Bronchial epithelial cell (primary cell): ENCODE data around the gene SPARC. TPM values are rescaled to one million over a fixed set of nuclear protein-coding genes. Genes with fewer than 3 reads are reported as not detected.
A peak's percentile ranks its signal among the peaks of the same experiment; 100 is the strongest.

Experiments used
- DNase-seq: peaks from one replicate; pipeline ENCODE4 v3.0.0-alpha.2; 2010; ENCODE audit warnings: low read depth
- FAIRE-seq: peaks from 2 replicates; lab custom pipeline; 2011; peaks lifted over from hg19 to GRCh38; lab: Jason Lieb, UNC
- H3K27me3 ChIP-seq: 2 replicates; pipeline ENCODE4 v1.5.1; 2011; ENCODE audit warnings: low read length; ENCODE audit not compliant: control insufficient read depth, insufficient read depth
- H3K36me3 ChIP-seq: 2 replicates; pipeline ENCODE4 v1.5.1; 2011; ENCODE audit warnings: low read length; ENCODE audit not compliant: control insufficient read depth, insufficient read depth
- H3K4me3 ChIP-seq: 2 replicates; pipeline ENCODE4 v1.5.1; 2011; ENCODE audit warnings: mild to moderate bottlenecking, low read depth, low read length, control low read depth
- CTCF ChIP-seq: IDR thresholded peaks from 2 replicates; pipeline ENCODE4 v1.5.1; 2011; ENCODE audit warnings: mild to moderate bottlenecking, moderate library complexity, low read length, control low read depth, inconsistent platforms; ENCODE audit not compliant: insufficient read depth, severe bottlenecking
- total RNA-seq: library from RNA; depleted of rRNA; stranded (reverse); fragments of >200 nt; gene quantifications from 2 replicates; pipeline ENCODE4 v1.2.1, GENCODE V29; 2014

The SPARC gene
- total RNA-seq, 1 donor from 2014 or later: 22.6 TPM

DNA sequence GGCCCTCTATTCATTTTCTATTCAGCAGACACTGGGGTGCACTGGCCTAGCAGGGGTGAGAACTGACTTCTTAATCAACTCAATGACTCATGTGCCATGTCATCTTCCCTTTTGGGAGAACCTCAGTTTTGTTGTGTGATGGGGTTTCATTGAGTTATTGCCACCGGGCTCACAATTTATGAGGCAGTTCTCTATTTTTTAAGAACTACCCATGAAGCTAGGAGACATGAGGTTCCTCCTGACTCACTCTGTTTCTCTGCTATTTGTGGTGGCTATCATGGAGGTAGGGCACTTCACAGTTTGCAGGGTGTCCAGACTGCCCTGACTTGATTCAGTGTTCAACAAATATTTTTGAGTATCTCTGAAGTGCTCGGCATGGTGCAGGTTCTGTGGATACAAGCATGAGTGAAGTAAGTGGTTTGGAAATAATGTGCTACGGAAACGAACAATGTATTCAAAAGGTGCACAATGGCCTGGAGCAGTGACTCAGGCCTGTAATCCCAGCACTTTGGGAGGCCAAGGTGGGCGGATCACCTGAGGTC lies 39.3 kb downstream of the SPARC start:
- no peaks in the 10 kb centered on the region for H3K36me3 ChIP-seq
- peak; percentile 83 for DNase-seq
- TF ChIP-seq CTCF: no peak
- H3K27me3 ChIP-seq: no peaks in the 10 kb centered on the region
- H3K4me3 ChIP-seq: no peak overlapping the region
- FAIRE-seq: no peak

DNA sequence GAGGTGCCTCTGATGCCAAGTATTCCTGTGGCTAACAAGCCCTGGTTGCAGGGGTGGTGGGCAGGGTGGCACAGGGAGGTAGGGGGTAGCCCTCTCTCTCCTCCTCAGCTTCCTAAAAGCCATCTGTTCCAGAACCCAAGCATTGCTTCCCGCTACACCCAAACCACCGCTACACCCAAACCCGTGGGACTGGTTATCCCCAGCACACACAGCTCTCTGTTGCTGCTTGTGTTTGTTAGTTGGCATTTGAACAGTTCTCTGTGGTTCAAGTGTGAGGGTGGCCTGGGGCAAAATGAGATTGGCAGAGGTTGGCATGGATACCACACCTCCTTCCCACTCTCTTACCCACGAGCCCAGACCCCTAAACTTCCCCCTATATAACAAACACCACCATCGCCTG lies 40.4 kb downstream of the SPARC start:
- H3K4me3 ChIP-seq: no peak overlapping the region
- no peaks in the 10 kb centered on the region for H3K27me3 ChIP-seq
- no peaks in the 10 kb centered on the region for H3K36me3 ChIP-seq
- no peak for TF ChIP-seq CTCF
- FAIRE-seq: peak; percentile 60
- DNase-seq: peak; percentile 53

GRCh38 chr5:151643388-151643787 lies 43.3 kb downstream of the SPARC start:
- no peak overlapping the region for H3K4me3 ChIP-seq
- DNase-seq (no peak), FAIRE-seq (no peak)
- no peak for TF ChIP-seq CTCF
- H3K27me3 ChIP-seq: no peaks in the 10 kb centered on the region
- no peaks in the 10 kb centered on the region for H3K36me3 ChIP-seq

GRCh38 chr5:151642472-151643140 lies 44.1 kb downstream of the SPARC start:
- no peaks in the 10 kb centered on the region for H3K27me3 ChIP-seq
- FAIRE-seq (no peak), DNase-seq (no peak)
- TF ChIP-seq CTCF: no peak
- H3K36me3 ChIP-seq: no peaks in the 10 kb centered on the region
- H3K4me3 ChIP-seq: no peak overlapping the region

- TF ChIP-seq CTCF: no peak
- no peaks in the 10 kb centered on the region for H3K36me3 ChIP-seq
- no peak overlapping the region for H3K4me3 ChIP-seq
- FAIRE-seq (no peak), DNase-seq (no peak)
- H3K27me3 ChIP-seq: no peaks in the 10 kb centered on the region
Observed at GRCh38 chr5:151638619-151639018, 48.1 kb downstream of the SPARC start.

- TF ChIP-seq CTCF: no peak
- DNase-seq (peak; percentile 97), FAIRE-seq (peak; percentile 98)
- H3K4me3 ChIP-seq: no peak overlapping the region
- H3K27me3 ChIP-seq: no peaks in the 10 kb centered on the region
- H3K36me3 ChIP-seq: no peaks in the 10 kb centered on the region
Observed at GRCh38 chr5:151637676-151638075, 49.0 kb downstream of the SPARC start.
